ENCODE results near the gene STARD3.

DNA sequence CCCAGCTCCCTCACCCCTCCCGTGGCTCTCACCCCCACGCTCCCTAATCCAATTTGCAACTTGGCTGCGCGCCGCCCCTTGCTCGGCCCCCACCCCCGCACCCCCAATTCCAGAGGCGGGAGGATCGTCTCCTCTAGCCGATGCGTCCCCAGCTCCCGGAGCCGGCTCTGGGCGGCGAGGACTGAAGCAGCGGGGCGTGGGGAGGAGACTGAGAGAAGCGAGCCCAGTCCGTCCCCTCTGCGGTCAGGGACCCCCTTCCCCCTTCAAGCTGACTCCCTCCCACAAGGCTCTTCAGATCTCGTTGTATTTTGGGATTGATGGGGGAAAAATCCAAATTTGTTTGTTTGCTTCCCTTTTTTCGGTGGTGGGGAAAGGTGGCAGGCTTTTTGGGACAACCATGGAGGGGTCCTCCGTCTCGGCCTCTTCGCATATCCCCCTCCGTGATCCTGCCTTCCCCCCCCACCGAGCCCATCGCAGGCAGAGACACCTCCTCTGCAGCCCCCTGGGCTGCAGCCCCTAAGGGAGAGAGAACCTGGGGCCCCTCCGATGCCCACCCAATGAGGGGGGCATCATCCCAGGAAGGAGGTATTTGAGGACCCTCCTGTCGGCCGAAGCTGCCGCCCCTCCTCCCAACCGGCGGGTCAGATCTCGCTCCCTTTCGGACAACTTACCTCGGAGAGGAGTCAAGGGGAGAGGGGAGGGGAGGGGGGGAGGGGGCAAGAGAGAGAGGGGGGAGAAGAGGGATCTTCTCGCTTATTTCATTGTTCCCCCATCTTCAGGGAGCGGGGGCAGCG, 29.7 kb upstream of the STARD3 start:
- TF ChIP-seq POLR2A (IDR thresholded peaks at IDR 0.05) (no peak), CTCF (IDR thresholded peaks at IDR 0.05) (no peak)
